K562 (cell line): Measurements from ENCODE around the gene CLSTN2. TPM values are rescaled to one million over a fixed set of nuclear protein-coding genes. Genes with fewer than 3 reads are reported as not detected.

ENCODE experiments used
- ATAC-seq: fragments of 200-7000 bp; cut with Tn5 transposase; 3 replicates; pipeline ENCODE4 v1.9.1; 2020; ENCODE audit warnings: moderate library complexity
- BruUV-seq: library from RNA; stranded (reverse); fragments of 400-500 nt; replicated peaks from 2 replicates; lab custom pipeline; 2021; lab: Mats Ljungman, UMichigan
- CTCF ChIA-PET: fragments of 300-600 bp; formaldehyde crosslinking; extraction: SDS; loops from one replicate; lab custom pipeline; 2021; ENCODE audit warnings: low intra/inter-chr PET ratio; lab: Yijun Ruan, JAX
- POLR2A ChIA-PET: fragments of 300-600, 350-650 bp; sonication (Branson Sonifier 250); formaldehyde crosslinking; extraction: SDS; loops from one replicate; lab custom pipeline; 2021; ENCODE audit warnings: antibody characterized with exemption, inconsistent platforms; lab: Yijun Ruan, JAX
- DNase-seq, 4 experiments: peaks; one replicate each; pipeline versions ENCODE4 v3.0.0 to v3.0.0-alpha.2; 2011 to 2018; ENCODE audit warnings: low spot score in 3 of 4, mixed read lengths in 3 of 4; ENCODE audit errors: extremely low read depth in 1 of 4
- FAIRE-seq: peaks from 2 replicates; lab custom pipeline; 2011; peaks lifted over from hg19 to GRCh38; lab: Jason Lieb, UNC
- H2AFZ ChIP-seq: 2 replicates; pipeline ENCODE4 v1.6.0; 2011; ENCODE audit warnings: low read depth, low read length, control low read depth, inconsistent platforms
- H3K27ac ChIP-seq: fragments of 200-600 bp; 3 replicates; pipeline ENCODE4 v1.8.0; 2011; ENCODE audit warnings: low read depth, mild to moderate bottlenecking, control low read depth, inconsistent platforms, low read length, moderate library complexity, mixed read lengths; ENCODE audit errors: extremely low read depth
- H3K27me3 ChIP-seq, 2 experiments: fragments of 300-600 bp in 1 of 2; 2 replicates in 1 of 2; 3 replicates in 1 of 2; pipeline versions ENCODE4 v1.6.0 to v1.8.0; 2011; ENCODE audit warnings: inconsistent platforms in 2 of 2, low read length in 2 of 2, mild to moderate bottlenecking in 1 of 2, mixed read lengths in 1 of 2, moderate library complexity in 1 of 2; ENCODE audit not compliant: control insufficient read depth in 2 of 2, insufficient read depth in 2 of 2
- H3K36me3 ChIP-seq: fragments of 300-600 bp; 3 replicates; pipeline ENCODE4 v1.8.0; 2011; ENCODE audit warnings: mild to moderate bottlenecking, low read length, inconsistent platforms; ENCODE audit not compliant: control insufficient read depth, insufficient read depth
- H3K4me1 ChIP-seq, 2 experiments: fragments of 200-600 bp in 1 of 2; replicated peaks in 1 of 2; 2 replicates in 1 of 2; 3 replicates in 1 of 2; pipeline versions ENCODE4 v1.5.1 to v1.8.0; 2011; ENCODE audit warnings: inconsistent platforms in 2 of 2, low read length in 2 of 2, mild to moderate bottlenecking in 1 of 2, mixed read lengths in 1 of 2, moderate library complexity in 1 of 2; ENCODE audit not compliant: control insufficient read depth in 2 of 2, insufficient read depth in 2 of 2
- H3K4me2 ChIP-seq: 2 replicates; pipeline ENCODE4 v1.6.1; 2011; ENCODE audit warnings: low read length, control low read depth, inconsistent platforms, mixed read lengths; ENCODE audit not compliant: insufficient read depth
- H3K4me3 ChIP-seq: fragments of 200-600 bp; sonication (generic), shearing (Covaris generic); 2 replicates; pipeline ENCODE4 v1.5.1; 2016; ENCODE audit warnings: control low read depth, inconsistent platforms
- H3K79me2 ChIP-seq: fragments of 200-600 bp; 3 replicates; pipeline ENCODE4 v1.8.0; 2011; ENCODE audit warnings: low read length, inconsistent platforms; ENCODE audit not compliant: control insufficient read depth, insufficient read depth
- H3K9ac ChIP-seq, 2 experiments: 2 replicates each; pipeline versions ENCODE4 v1.6.0 to v1.6.1; 2011; ENCODE audit warnings: low read depth in 2 of 2, low read length in 2 of 2, control low read depth in 1 of 2, inconsistent platforms in 1 of 2, mild to moderate bottlenecking in 1 of 2, mixed read lengths in 1 of 2; ENCODE audit not compliant: insufficient read depth in 1 of 2
- H3K9me1 ChIP-seq: one replicate; pipeline ENCODE4 v1.6.0; 2011; ENCODE audit warnings: inconsistent platforms, mild to moderate bottlenecking, low read length, moderate library complexity; ENCODE audit not compliant: control insufficient read depth, insufficient read depth
- H3K9me3 ChIP-seq: replicated peaks from 2 replicates; pipeline ENCODE4 v1.5.1; 2011; ENCODE audit warnings: low read depth, low read length, inconsistent platforms; ENCODE audit not compliant: control insufficient read depth, insufficient read depth
- H4K20me1 ChIP-seq: replicated peaks from 2 replicates; pipeline ENCODE4 v1.6.1; 2011; ENCODE audit warnings: low read length, inconsistent platforms, mixed read lengths; ENCODE audit not compliant: control insufficient read depth, insufficient read depth
- AFF1 ChIP-seq, 2 experiments: fragments of 450-650 bp; IDR thresholded peaks; 2 replicates each; pipeline ENCODE4 v1.6.1; 2018; ENCODE audit warnings: mild to moderate bottlenecking in 2 of 2, low read depth in 1 of 2; ENCODE audit not compliant: partially characterized antibody in 2 of 2
- ATF7 ChIP-seq: fragments of 450-650 bp; IDR thresholded peaks from 2 replicates; pipeline ENCODE4 v1.7.1; 2014; ENCODE audit warnings: mild to moderate bottlenecking, moderate library complexity
- BACH1 ChIP-seq: fragments of 200-800 bp; sonication (Bioruptor generic); IDR thresholded peaks from 2 replicates; pipeline ENCODE4 v1.6.1; 2016; ENCODE audit warnings: missing genetic modification characterization, missing compliant biosample characterization
- CEBPB ChIP-seq: fragments of 450-650 bp; IDR thresholded peaks from 2 replicates; pipeline ENCODE4 v1.6.1; 2016; ENCODE audit warnings: missing genetic modification characterization, missing compliant biosample characterization
- FOXJ3 ChIP-seq: sonication (generic); formaldehyde crosslinking; IDR thresholded peaks from 2 replicates; pipeline ENCODE4 v1.4.0; 2020; ENCODE audit warnings: mild to moderate bottlenecking, missing genetic modification reagents
- GTF2A2 ChIP-seq: IDR thresholded peaks from 2 replicates; pipeline ENCODE4 v1.6.1; 2016; ENCODE audit warnings: mild to moderate bottlenecking, missing genetic modification characterization, missing compliant biosample characterization
- PYGO2 ChIP-seq: fragments of 450-650 bp; IDR thresholded peaks from 2 replicates; pipeline ENCODE4 v1.6.1; 2016; ENCODE audit warnings: mild to moderate bottlenecking, missing genetic modification characterization, moderate library complexity, missing compliant biosample characterization
- SMAD4 ChIP-seq: fragments of 250-450 bp; sonication (Bioruptor Pico); conservative IDR thresholded peaks from 2 replicates; pipeline ENCODE4 v1.8.0; 2021; ENCODE audit warnings: inconsistent platforms, mild to moderate bottlenecking, moderate library complexity
- YY1 ChIP-seq, 3 experiments: IDR thresholded peaks; 2 replicates each; pipeline ENCODE4 v1.6.1; 2011; ENCODE audit warnings: low read length in 2 of 3, mild to moderate bottlenecking in 2 of 3, moderate library complexity in 2 of 3, borderline replicate concordance in 1 of 3, control low read depth in 1 of 3, low read depth in 1 of 3; ENCODE audit not compliant: insufficient read depth in 3 of 3, insufficient replicate concordance in 2 of 3, control insufficient read depth in 1 of 3, insufficient read length in 1 of 3; ENCODE audit errors: extremely low read depth in 1 of 3
- ZBTB5 ChIP-seq: fragments of 450-650 bp; IDR thresholded peaks from 2 replicates; pipeline ENCODE4 v1.6.1; 2017; ENCODE audit warnings: antibody characterized with exemption
- WGBS: fragments of 100-300 bp; shearing (Covaris generic); methylation state at CpG from one replicate; pipeline ENCODE4 v1.1.6; 2016; ENCODE audit warnings: low coverage, mixed read lengths; ENCODE audit not compliant: insufficient coverage; ENCODE audit errors: missing lambda C conversion rate; 5-methylcytosine and 5-hydroxymethylcytosine counted together
- in situ Hi-C: fragments of 300-500 bp; cut with MboI; formaldehyde crosslinking; loops from 4 replicates; pipeline ENCODE4 v1.15.0; 2018; ENCODE audit warnings: inconsistent platforms, mixed read lengths
- intact Hi-C: fragments of 100-400 bp; cut with micrococcal nuclease; formaldehyde crosslinking; loops from 2 replicates; pipeline ENCODE4 v1.14.2; 2022
- polyA plus RNA-seq, 8 experiments: library from polyadenylated mRNA; depleted of rRNA in 4 of 8; stranded (reverse) in 5 of 8; unstranded in 3 of 8; fragments of >200 nt; fragmentation: Nextera tagmentation in 2 of 8; fragmentation: Illumina TruSeq in 1 of 8; extraction: Ambion mirVana in 2 of 8; extraction: Trizol in 1 of 8; gene quantifications; 2 replicates each; pipeline versions ENCODE4 v1.2.1 to v1.2.3, GENCODE V29; 2011 to 2014; ENCODE audit warnings: inconsistent platforms in 1 of 8, missing spikeins in 1 of 8
- total RNA-seq, 7 experiments: library from RNA; depleted of rRNA in 6 of 7; stranded (reverse); fragments of >200 nt in 6 of 7; fragmentation: Illumina TruSeq in 2 of 7; extraction: Trizol in 2 of 7; gene quantifications; 2 replicates each; pipeline versions ENCODE4 v1.2.1 to v1.2.3, GENCODE V29; 2011 to 2021; ENCODE audit warnings: low replicate concordance in 1 of 7

The CLSTN2 gene
- total and polyA plus RNA-seq, 9 of the 15 experiments (the other 6 are each of a cell fraction or from before 2014, with no cell fraction given), result 0.02 to 0.04 (median 0.04) TPM; not detected in 6

GRCh38 chr3:140094487-140094886 lies 159.5 kb downstream of the CLSTN2 start:
- Histone ChIP-seq H3K4me1 (no peaks in the 10 kb centered on the region), H3K27me3 (no peaks in the 10 kb centered on the region), H3K4me2 (no peak overlapping the region), H4K20me1 (no peaks in the 10 kb centered on the region), H3K27ac (no peak overlapping the region), H3K4me3 (no peak overlapping the region), H3K9me3 (no peaks in the 10 kb centered on the region), H3K36me3 (no peaks in the 10 kb centered on the region), H3K79me2 (no peaks in the 10 kb centered on the region), H3K9ac (no peak overlapping the region), H3K9me1 (no peaks in the 10 kb centered on the region), H2AFZ (no peak overlapping the region)
- no peak for ATAC-seq
- in situ Hi-C loops, result no loop called here
- 0% methylated on average over 1 of the region's 1 CpG for WGBS
- ChIA-PET CTCF (no interaction called here), POLR2A (no interaction called here)
- no peak for TF ChIP-seq ATF7
- no peak for TF ChIP-seq BACH1
- no peak for TF ChIP-seq SMAD4 (CRISPR knock-in tag)
- intact Hi-C loops, result no loop called here
- DNase-seq, result no peak
- FAIRE-seq, result no peak
- BruUV-seq, result no TSS peak

GRCh38 chr3:140096037-140096436 lies 161.1 kb downstream of the CLSTN2 start:
- no peaks in the 10 kb centered on the region for H3K36me3 ChIP-seq
- ChIA-PET POLR2A (no interaction called here), CTCF (no interaction called here)
- H3K9me1 ChIP-seq, result no peaks in the 10 kb centered on the region
- no peak for ATAC-seq
- in situ Hi-C loops, result no loop called here
- H3K27ac ChIP-seq, result no peak overlapping the region
- H3K9ac ChIP-seq, result no peak overlapping the region
- intact Hi-C loops, result no loop called here
- H3K9me3 ChIP-seq, result no peaks in the 10 kb centered on the region
- H3K27me3 ChIP-seq, result no peaks in the 10 kb centered on the region
- H3K79me2 ChIP-seq, result no peaks in the 10 kb centered on the region
- H3K4me2 ChIP-seq, result no peak overlapping the region
- WGBS, result 3% methylated on average over 3 of the region's 3 CpGs
- H2AFZ ChIP-seq, result no peak overlapping the region
- H3K4me3 ChIP-seq, result no peak overlapping the region
- DNase-seq, result no peak
- no peaks in the 10 kb centered on the region for H4K20me1 ChIP-seq
- H3K4me1 ChIP-seq, result no peaks in the 10 kb centered on the region
- no TSS peak for BruUV-seq
- no peak for FAIRE-seq
- TF ChIP-seq ZBTB5 (no peak), PYGO2 (tag) (no peak), AFF1 (IDR thresholded peaks at IDR 0.05; ENCODE audit: low read depth in 1 of 2, partially characterized antibody in 2 of 2) (no peak), CEBPB (tag) (no peak), GTF2A2 (tag) (no peak), FOXJ3 (CRISPR knock-in tag) (no peak), YY1 (IDR thresholded peaks at IDR 0.05; ENCODE audit: borderline replicate concordance in 1 of 3, control insufficient read depth in 1 of 3, extremely low read depth in 1 of 3, insufficient read depth in 3 of 3, insufficient read length in 1 of 3, insufficient replicate concordance in 2 of 3, low read depth in 1 of 3, low read length in 2 of 3) (no peak)
